GM23338 (cell line): Measurements from ENCODE around the gene ST6GALNAC4. TPM values are rescaled to one million over a fixed set of nuclear protein-coding genes. Genes with fewer than 3 reads are reported as not detected.

Experiments
- ATAC-seq: fragments of 200-7000 bp; cut with Tn5 transposase; 3 replicates; pipeline ENCODE4 v1.9.1; 2020
- DNase-seq: peaks from one replicate; pipeline ENCODE4 v3.0.0-alpha.2; 2015; ENCODE audit warnings: low spot score
- H2AFZ ChIP-seq: fragments of 200-600 bp; sonication (generic); 2 replicates; pipeline ENCODE4 v1.8.0; 2016; ENCODE audit warnings: antibody characterized with exemption, mild to moderate bottlenecking, moderate library complexity
- H3F3A ChIP-seq: fragments of 200-600 bp; sonication (generic); replicated peaks from 2 replicates; pipeline ENCODE4 v1.8.0; 2017; ENCODE audit warnings: antibody characterized with exemption, mixed run types, low read depth
- H3K27ac ChIP-seq: fragments of 200-600 bp; sonication (generic); 2 replicates; pipeline ENCODE4 v1.6.1; 2016; ENCODE audit warnings: low read depth
- H3K27me3 ChIP-seq: fragments of 200-600 bp; sonication (generic); 2 replicates; pipeline ENCODE4 v1.8.0; 2016; ENCODE audit warnings: mild to moderate bottlenecking, mixed run types, moderate library complexity; ENCODE audit not compliant: insufficient read depth
- H3K36me3 ChIP-seq: fragments of 200-600 bp; sonication (generic); 2 replicates; pipeline ENCODE4 v1.8.0; 2016; ENCODE audit warnings: mild to moderate bottlenecking; ENCODE audit not compliant: insufficient read depth
- H3K4me1 ChIP-seq: fragments of 200-600 bp; sonication (generic); 2 replicates; pipeline ENCODE4 v1.8.0; 2016; ENCODE audit warnings: mild to moderate bottlenecking, moderate library complexity; ENCODE audit not compliant: insufficient read depth
- H3K4me2 ChIP-seq: fragments of 200-600 bp; sonication (generic); 2 replicates; pipeline ENCODE4 v1.7.1; 2017; ENCODE audit warnings: mixed run types
- H3K4me3 ChIP-seq: fragments of 200-600 bp; sonication (generic); 2 replicates; pipeline ENCODE4 v1.6.1; 2016; ENCODE audit warnings: mixed run types
- H3K79me2 ChIP-seq: fragments of 200-600 bp; sonication (generic); replicated peaks from 2 replicates; pipeline ENCODE4 v1.8.0; 2017; ENCODE audit warnings: mild to moderate bottlenecking; ENCODE audit not compliant: insufficient read depth
- H3K9me2 ChIP-seq: fragments of 200-600 bp; sonication (generic); 2 replicates; pipeline ENCODE4 v1.8.0; 2017; ENCODE audit not compliant: insufficient read depth
- H4K20me1 ChIP-seq: fragments of 200-600 bp; sonication (generic); replicated peaks from 2 replicates; pipeline ENCODE4 v1.8.0; 2017; ENCODE audit warnings: mild to moderate bottlenecking; ENCODE audit not compliant: insufficient read depth
- H3K27ac Mint-ChIP-seq: 2 replicates; pipeline ENCODE4 v1.8.0; 2020; ENCODE audit warnings: inconsistent platforms, mild to moderate bottlenecking, moderate library complexity, mixed read lengths
- H3K27me3 Mint-ChIP-seq: 3 replicates; pipeline ENCODE4 v1.8.0; 2022; ENCODE audit warnings: low read depth, mild to moderate bottlenecking, moderate library complexity, mixed read lengths, inconsistent platforms; ENCODE audit not compliant: insufficient read depth, poor library complexity
- H3K36me3 Mint-ChIP-seq: 3 replicates; pipeline ENCODE4 v1.8.0; 2021; ENCODE audit warnings: low read depth, mild to moderate bottlenecking, inconsistent platforms, moderate library complexity, mixed read lengths
- H3K4me1 Mint-ChIP-seq: 3 replicates; pipeline ENCODE4 v1.8.0; 2020; ENCODE audit warnings: mild to moderate bottlenecking, inconsistent platforms, mixed read lengths
- H3K4me3 Mint-ChIP-seq: 3 replicates; pipeline ENCODE4 v1.8.0; 2021; ENCODE audit warnings: moderate library complexity, mild to moderate bottlenecking, inconsistent platforms, mixed read lengths
- H3K9me3 Mint-ChIP-seq: 3 replicates; pipeline ENCODE4 v1.8.0; 2020; ENCODE audit warnings: moderate library complexity, mild to moderate bottlenecking, inconsistent platforms, mixed read lengths
- CREB1 ChIP-seq: fragments of 250-450 bp; sonication (Bioruptor Pico); IDR thresholded peaks from 2 replicates; pipeline ENCODE4 v1.5.0; 2020; ENCODE audit warnings: low read depth, mild to moderate bottlenecking, moderate library complexity
- CTCF ChIP-seq, 2 experiments: fragments of 200-600 bp in 1 of 2; sonication (generic) in 1 of 2; conservative IDR thresholded peaks; 2 replicates each; pipeline versions ENCODE4 v1.5.1 to v1.6.1; 2016 to 2017; ENCODE audit warnings: antibody characterized with exemption in 2 of 2, low read depth in 2 of 2, mild to moderate bottlenecking in 2 of 2, moderate library complexity in 1 of 2
- EZH2 ChIP-seq: fragments of 200-600 bp; sonication (generic); IDR thresholded peaks from one replicate; pipeline ENCODE4 v1.8.0; 2017; ENCODE audit warnings: antibody characterized with exemption, mild to moderate bottlenecking, low read depth; ENCODE audit not compliant: unreplicated experiment
- EZH2phosphoT487 ChIP-seq: fragments of 200-600 bp; sonication (generic); IDR thresholded peaks from one replicate; pipeline ENCODE4 v1.8.1; 2018; ENCODE audit warnings: antibody characterized with exemption; ENCODE audit not compliant: unreplicated experiment
- JUNB ChIP-seq: IDR thresholded peaks from one replicate; pipeline ENCODE4 v1.6.1; 2016; ENCODE audit warnings: antibody characterized with exemption; ENCODE audit not compliant: unreplicated experiment
- NANOG ChIP-seq: IDR thresholded peaks from 2 replicates; pipeline ENCODE4 v1.6.1; 2016; ENCODE audit warnings: antibody characterized with exemption, borderline replicate concordance
- POLR2AphosphoS5 ChIP-seq: IDR thresholded peaks from 2 replicates; pipeline ENCODE4 v1.6.1; 2016; ENCODE audit warnings: antibody characterized with exemption, low read depth
- STAT1 ChIP-seq: IDR thresholded peaks from one replicate; pipeline ENCODE4 v1.6.1; 2016; ENCODE audit warnings: antibody characterized with exemption; ENCODE audit not compliant: unreplicated experiment
- ZNF114 ChIP-seq: fragments of 250-450 bp; sonication (Bioruptor Pico); IDR thresholded peaks from 2 replicates; pipeline ENCODE4 v1.5.0; 2020; ENCODE audit warnings: mild to moderate bottlenecking, moderate library complexity
- ZNF331 ChIP-seq: fragments of 250-450 bp; sonication (Bioruptor Pico); IDR thresholded peaks from 2 replicates; pipeline ENCODE4 v1.5.0; 2020; ENCODE audit warnings: low read depth, mild to moderate bottlenecking, moderate library complexity
- ZNF462 ChIP-seq: fragments of 250-450 bp; sonication (Bioruptor Pico); IDR thresholded peaks from 2 replicates; pipeline ENCODE4 v1.5.0; 2020; ENCODE audit warnings: mild to moderate bottlenecking, moderate library complexity
- polyA plus RNA-seq: library from polyadenylated mRNA; unstranded; fragments of >200 nt; fragmentation: Nextera tagmentation; extraction: Ambion mirVana; gene quantifications from 2 replicates; pipeline ENCODE4 v1.2.1, GENCODE V29; 2016
- total RNA-seq: library from RNA; depleted of rRNA; stranded (reverse); fragments of >200 nt; shearing (Covaris generic); gene quantifications from 2 replicates; pipeline ENCODE4 v1.2.3, GENCODE V29; 2014
- TF ChIP-seq, protein P1 (sequence below): IDR thresholded peaks from one replicate; pipeline ENCODE4 v1.6.1; 2018; ENCODE audit warnings: antibody characterized with exemption; ENCODE audit not compliant: unreplicated experiment
- TF ChIP-seq, protein P2 (sequence below): IDR thresholded peaks from 2 replicates; pipeline ENCODE4 v1.6.1; 2016; ENCODE audit warnings: antibody characterized with exemption

The ST6GALNAC4 gene
- total and polyA plus RNA-seq, 2 experiments from 2014 or later: 8.1 to 35.3 TPM

GRCh38 chr9:127960410-127961154 is 43.7 kb upstream of the ST6GALNAC4 start:
- no peak overlapping the region for H3K4me3 Mint-ChIP-seq
- Histone ChIP-seq H4K20me1 (peaks cover 22% of the 10 kb centered on the region), H2AFZ (no peak overlapping the region), H3K4me3 (no peak overlapping the region), H3F3A (0 out of 2 replicates have a peak, but pooled peaks cover 7% of the 10 kb centered on the region), H3K27me3 (no peaks in the 10 kb centered on the region), H3K4me2 (no peak overlapping the region), H3K36me3 (no peaks in the 10 kb centered on the region), H3K9me2 (no peaks in the 10 kb centered on the region), H3K79me2 (peaks cover 99% of the 10 kb centered on the region), H3K27ac (peak overlapping the region; percentile 69; the same call in 1 of the 2 replicates), H3K4me1 (peaks cover 25% of the 10 kb centered on the region)
- TF ChIP-seq NANOG (no peak), ZNF462 (no peak), EZH2 (no peak), CTCF (conservative IDR thresholded peaks at IDR 0.05; ENCODE audit: low read depth in 2 of 2) (no peak), CREB1 (CRISPR knock-in tag) (no peak), ZNF114 (CRISPR knock-in tag) (no peak), STAT1 (no peak), POLR2AphosphoS5 (no peak), EZH2phosphoT487 (no peak), ZNF331 (CRISPR knock-in tag) (no peak), JUNB (no peak)
- TF ChIP-seq, protein P1, sequence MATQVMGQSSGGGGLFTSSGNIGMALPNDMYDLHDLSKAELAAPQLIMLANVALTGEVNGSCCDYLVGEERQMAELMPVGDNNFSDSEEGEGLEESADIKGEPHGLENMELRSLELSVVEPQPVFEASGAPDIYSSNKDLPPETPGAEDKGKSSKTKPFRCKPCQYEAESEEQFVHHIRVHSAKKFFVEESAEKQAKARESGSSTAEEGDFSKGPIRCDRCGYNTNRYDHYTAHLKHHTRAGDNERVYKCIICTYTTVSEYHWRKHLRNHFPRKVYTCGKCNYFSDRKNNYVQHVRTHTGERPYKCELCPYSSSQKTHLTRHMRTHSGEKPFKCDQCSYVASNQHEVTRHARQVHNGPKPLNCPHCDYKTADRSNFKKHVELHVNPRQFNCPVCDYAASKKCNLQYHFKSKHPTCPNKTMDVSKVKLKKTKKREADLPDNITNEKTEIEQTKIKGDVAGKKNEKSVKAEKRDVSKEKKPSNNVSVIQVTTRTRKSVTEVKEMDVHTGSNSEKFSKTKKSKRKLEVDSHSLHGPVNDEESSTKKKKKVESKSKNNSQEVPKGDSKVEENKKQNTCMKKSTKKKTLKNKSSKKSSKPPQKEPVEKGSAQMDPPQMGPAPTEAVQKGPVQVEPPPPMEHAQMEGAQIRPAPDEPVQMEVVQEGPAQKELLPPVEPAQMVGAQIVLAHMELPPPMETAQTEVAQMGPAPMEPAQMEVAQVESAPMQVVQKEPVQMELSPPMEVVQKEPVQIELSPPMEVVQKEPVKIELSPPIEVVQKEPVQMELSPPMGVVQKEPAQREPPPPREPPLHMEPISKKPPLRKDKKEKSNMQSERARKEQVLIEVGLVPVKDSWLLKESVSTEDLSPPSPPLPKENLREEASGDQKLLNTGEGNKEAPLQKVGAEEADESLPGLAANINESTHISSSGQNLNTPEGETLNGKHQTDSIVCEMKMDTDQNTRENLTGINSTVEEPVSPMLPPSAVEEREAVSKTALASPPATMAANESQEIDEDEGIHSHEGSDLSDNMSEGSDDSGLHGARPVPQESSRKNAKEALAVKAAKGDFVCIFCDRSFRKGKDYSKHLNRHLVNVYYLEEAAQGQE: no peak
- TF ChIP-seq, protein P2, sequence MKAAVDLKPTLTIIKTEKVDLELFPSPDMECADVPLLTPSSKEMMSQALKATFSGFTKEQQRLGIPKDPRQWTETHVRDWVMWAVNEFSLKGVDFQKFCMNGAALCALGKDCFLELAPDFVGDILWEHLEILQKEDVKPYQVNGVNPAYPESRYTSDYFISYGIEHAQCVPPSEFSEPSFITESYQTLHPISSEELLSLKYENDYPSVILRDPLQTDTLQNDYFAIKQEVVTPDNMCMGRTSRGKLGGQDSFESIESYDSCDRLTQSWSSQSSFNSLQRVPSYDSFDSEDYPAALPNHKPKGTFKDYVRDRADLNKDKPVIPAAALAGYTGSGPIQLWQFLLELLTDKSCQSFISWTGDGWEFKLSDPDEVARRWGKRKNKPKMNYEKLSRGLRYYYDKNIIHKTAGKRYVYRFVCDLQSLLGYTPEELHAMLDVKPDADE: no peak
- DNase-seq: no peak
- peaks cover 52% of the 10 kb centered on the region for H3K4me1 Mint-ChIP-seq
- H3K36me3 Mint-ChIP-seq: peaks cover 2% of the 10 kb centered on the region; the same call in 1 of the 3 replicates
- peak; percentile 19 for ATAC-seq
- H3K9me3 Mint-ChIP-seq: no peaks in the 10 kb centered on the region
- H3K27me3 Mint-ChIP-seq: peaks cover 20% of the 10 kb centered on the region
- peak overlapping the region; percentile 68 for H3K27ac Mint-ChIP-seq
